Neuronal stem cell (in vitro differentiated cells): Measurements from ENCODE around the gene TRIM10.
A peak's percentile ranks its signal among the peaks of the same experiment; 100 is the strongest.

Experiments used
- DNase-seq: peaks from one replicate; pipeline ENCODE4 v3.0.0-alpha.2; 2013; ENCODE audit warnings: low spot score
- H2AFZ ChIP-seq: one replicate; pipeline ENCODE4 v1.6.1; 2013; ENCODE audit warnings: mild to moderate bottlenecking, low read length, inconsistent platforms
- H2AK5ac ChIP-seq: 2 replicates; pipeline ENCODE4 v1.6.1; 2013; ENCODE audit warnings: low read depth, mild to moderate bottlenecking, inconsistent platforms, low read length, moderate library complexity, mixed read lengths
- H2BK120ac ChIP-seq: 2 replicates; pipeline ENCODE4 v1.6.1; 2013; ENCODE audit warnings: low read depth, mild to moderate bottlenecking, inconsistent platforms, low read length, moderate library complexity, mixed read lengths
- H2BK12ac ChIP-seq: one replicate; pipeline ENCODE4 v1.6.1; 2013; ENCODE audit warnings: low read length, inconsistent platforms
- H2BK15ac ChIP-seq: 2 replicates; pipeline ENCODE4 v1.6.1; 2013; ENCODE audit warnings: mild to moderate bottlenecking, low read length, inconsistent platforms, mixed read lengths
- H2BK5ac ChIP-seq: one replicate; pipeline ENCODE4 v1.6.1; 2013; ENCODE audit warnings: inconsistent platforms, mild to moderate bottlenecking, low read length, moderate library complexity
- H3K14ac ChIP-seq: one replicate; pipeline ENCODE4 v1.6.1; 2013; ENCODE audit warnings: low read length, inconsistent platforms
- H3K18ac ChIP-seq: 2 replicates; pipeline ENCODE4 v1.6.1; 2013; ENCODE audit warnings: low read length, inconsistent platforms
- H3K23ac ChIP-seq: 2 replicates; pipeline ENCODE4 v1.6.1; 2013; ENCODE audit warnings: low read depth, mild to moderate bottlenecking, mixed read lengths, low read length, inconsistent platforms; ENCODE audit not compliant: poor library complexity
- H3K27ac ChIP-seq: replicated peaks from 3 replicates; pipeline ENCODE4 v1.5.1; 2013; ENCODE audit warnings: low read length, inconsistent platforms
- H3K27me3 ChIP-seq, 3 experiments: 2 replicates each; pipeline ENCODE4 v1.6.1; 2013; ENCODE audit warnings: low read length in 3 of 3, mild to moderate bottlenecking in 2 of 3, inconsistent platforms in 1 of 3, low read depth in 1 of 3, mixed read lengths in 1 of 3, moderate library complexity in 1 of 3; ENCODE audit not compliant: control insufficient read depth in 3 of 3, insufficient read depth in 3 of 3
- H3K36me3 ChIP-seq, 2 donors: replicated peaks in 1 of 2; 2 replicates each; pipeline ENCODE4 v1.6.1; 2013; ENCODE audit warnings: low read length in 2 of 2; ENCODE audit not compliant: control insufficient read depth in 2 of 2, insufficient read depth in 2 of 2
- H3K4ac ChIP-seq: 2 replicates; pipeline ENCODE4 v1.6.1; 2013; ENCODE audit warnings: inconsistent platforms, mild to moderate bottlenecking, low read length, moderate library complexity
- H3K4me1 ChIP-seq, 2 donors: 1 replicate in 1 of 2; 2 replicates in 1 of 2; pipeline ENCODE4 v1.6.1; 2013; ENCODE audit warnings: low read length in 2 of 2, low read depth in 1 of 2; ENCODE audit not compliant: control insufficient read depth in 2 of 2, insufficient read depth in 1 of 2
- H3K4me2 ChIP-seq: one replicate; pipeline ENCODE4 v1.6.1; 2013; ENCODE audit warnings: mild to moderate bottlenecking, low read length, inconsistent platforms; ENCODE audit not compliant: insufficient read depth, poor library complexity, severe bottlenecking
- H3K4me3 ChIP-seq, 2 donors: 2 replicates each; pipeline ENCODE4 v1.5.1; 2013; ENCODE audit warnings: low read length in 2 of 2, mild to moderate bottlenecking in 2 of 2, inconsistent platforms in 1 of 2, moderate library complexity in 1 of 2
- H3K79me1 ChIP-seq: one replicate; pipeline ENCODE4 v1.6.1; 2013; ENCODE audit warnings: low read depth, mild to moderate bottlenecking, inconsistent platforms, low read length, moderate library complexity
- H3K9ac ChIP-seq: one replicate; pipeline ENCODE4 v1.6.1; 2013; ENCODE audit warnings: mild to moderate bottlenecking, low read depth, low read length, inconsistent platforms; ENCODE audit not compliant: poor library complexity
- H3K9me3 ChIP-seq, 2 donors: replicated peaks in 1 of 2; 2 replicates each; pipeline versions ENCODE3 to v1.6.1; 2013; ENCODE audit warnings: low read length in 2 of 2, mild to moderate bottlenecking in 2 of 2, inconsistent platforms in 1 of 2, low read depth in 1 of 2, mixed read lengths in 1 of 2, moderate library complexity in 1 of 2; ENCODE audit not compliant: control insufficient read depth in 2 of 2, insufficient read depth in 1 of 2
- H4K8ac ChIP-seq: one replicate; pipeline ENCODE4 v1.6.1; 2013; ENCODE audit warnings: low read depth, mild to moderate bottlenecking, inconsistent platforms, low read length, moderate library complexity
- H4K91ac ChIP-seq: one replicate; pipeline ENCODE4 v1.6.1; 2013; ENCODE audit warnings: low read length, low read depth, mild to moderate bottlenecking, inconsistent platforms; ENCODE audit not compliant: poor library complexity
- WGBS, 2 donors: extraction: QIAGEN DNeasy Blood & Tissue Kit; methylation state at CpG; one replicate each; pipeline ENCODE4 v1.1.7; 2013; ENCODE audit warnings: missing lambda C conversion rate in 2 of 2, mixed read lengths in 1 of 2; ENCODE audit not compliant: insufficient read length in 2 of 2, insufficient replicate concordance in 1 of 2; ENCODE audit errors: extremely low coverage in 2 of 2; 5-methylcytosine and 5-hydroxymethylcytosine counted together

TRIM10 gene

GRCh38 chr6:30171677-30172471 lies 10.9 kb upstream of the TRIM10 start:
- Histone ChIP-seq H2AK5ac (no peak overlapping the region), H3K4me3 (peak overlapping the region; percentile 14 to 71), H2BK12ac (no peak overlapping the region), H3K9me3 (no peaks in the 10 kb centered on the region), H3K4ac (no peak overlapping the region), H3K4me2 (peak overlapping the region; percentile 59), H3K4me1 (peaks cover 0 to 2% of the 10 kb centered on the region in 2 donors), H2BK120ac (peak overlapping the region; percentile 29), H3K9ac (peak overlapping the region; percentile 65), H3K27me3 (peaks cover 0 to 86% (median 25%) of the 10 kb centered on the region in 3 experiments), H3K27ac (no peak overlapping the region), H3K18ac (peak overlapping the region; percentile 82), H2AFZ (peak overlapping the region; percentile 90), H3K36me3 (no peaks in the 10 kb centered on the region), H4K91ac (no peak overlapping the region), H3K14ac (peak overlapping the region; percentile 9), H3K79me1 (no peaks in the 10 kb centered on the region), H2BK15ac (no peak overlapping the region), H3K23ac (peak overlapping the region; percentile 68), H4K8ac (no peak overlapping the region), H2BK5ac (no peak overlapping the region)
- WGBS, 2 donors, result no CpG with 5 or more reads among the region's 62 CpGs
- DNase-seq, result peak; percentile 17

DNA sequence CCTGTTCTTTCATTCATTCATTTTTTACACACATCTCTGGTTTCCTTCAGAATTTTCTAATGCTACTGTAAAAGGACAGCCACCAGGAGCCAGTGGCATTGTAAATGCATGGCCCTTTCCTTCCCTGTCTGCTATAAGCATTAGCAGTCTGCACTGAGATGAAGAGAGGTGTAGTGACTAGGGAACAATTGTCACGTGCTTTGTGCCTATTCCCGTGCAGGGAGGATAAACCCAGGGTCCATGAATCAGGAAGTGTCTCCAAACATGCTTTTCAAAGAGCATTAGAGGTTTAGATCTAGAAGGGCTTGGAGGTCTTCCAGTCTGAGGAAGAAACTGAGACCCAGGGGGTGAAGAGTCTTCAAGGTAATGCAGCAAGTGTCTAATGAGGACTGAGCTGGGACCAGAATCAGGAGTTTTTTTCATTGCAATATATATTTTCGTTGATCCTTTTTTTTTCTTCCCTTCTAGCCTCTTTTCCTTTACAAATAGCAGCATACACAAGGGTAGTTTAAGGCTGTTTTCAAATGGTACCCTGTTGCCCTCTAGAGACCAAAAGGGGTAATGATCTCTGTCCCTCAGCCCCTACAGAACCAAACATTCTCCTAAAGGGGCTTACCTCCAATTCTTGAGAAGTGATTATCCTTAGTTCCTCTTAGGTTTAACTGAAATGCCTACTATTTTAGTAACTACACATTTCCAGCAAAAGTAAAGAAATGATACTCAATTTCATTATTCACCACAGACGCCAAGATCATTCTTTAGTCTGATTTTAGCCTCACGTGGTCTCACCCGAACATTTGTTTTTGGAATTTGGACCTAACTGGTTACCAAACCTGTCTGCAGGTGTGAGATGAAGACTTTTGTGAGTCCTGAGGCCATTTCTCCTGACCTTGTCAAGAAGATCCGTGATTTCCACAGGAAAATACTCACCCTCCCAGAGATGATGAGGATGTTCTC lies 8.9 kb upstream of the TRIM10 start:
- no peak overlapping the region for H3K18ac ChIP-seq
- no peak overlapping the region for H2BK15ac ChIP-seq
- WGBS, 2 donors, result no CpG with 5 or more reads among the region's 7 CpGs
- H2AK5ac ChIP-seq, result no peak overlapping the region
- H3K9ac ChIP-seq, result no peak overlapping the region
- H3K36me3 ChIP-seq, result no peaks in the 10 kb centered on the region
- no peaks in the 10 kb centered on the region for H3K9me3 ChIP-seq
- H2AFZ ChIP-seq, result no peak overlapping the region
- H3K27ac ChIP-seq, result no peak overlapping the region
- H3K27me3 ChIP-seq, result peaks cover 0 to 74% (median 25%) of the 10 kb centered on the region in 3 experiments
- H2BK5ac ChIP-seq, result no peak overlapping the region
- peak; percentile 38 for DNase-seq
- H2BK120ac ChIP-seq, result no peak overlapping the region
- no peak overlapping the region for H3K14ac ChIP-seq
- H3K4me3 ChIP-seq, result no peak overlapping the region
- H3K4me1 ChIP-seq, result peaks cover 0 to 2% of the 10 kb centered on the region in 2 donors
- H3K79me1 ChIP-seq, result no peaks in the 10 kb centered on the region
- H4K8ac ChIP-seq, result no peak overlapping the region
- no peak overlapping the region for H3K4me2 ChIP-seq
- H3K4ac ChIP-seq, result no peak overlapping the region
- no peak overlapping the region for H3K23ac ChIP-seq
- H4K91ac ChIP-seq, result no peak overlapping the region
- H2BK12ac ChIP-seq, result no peak overlapping the region

DNA sequence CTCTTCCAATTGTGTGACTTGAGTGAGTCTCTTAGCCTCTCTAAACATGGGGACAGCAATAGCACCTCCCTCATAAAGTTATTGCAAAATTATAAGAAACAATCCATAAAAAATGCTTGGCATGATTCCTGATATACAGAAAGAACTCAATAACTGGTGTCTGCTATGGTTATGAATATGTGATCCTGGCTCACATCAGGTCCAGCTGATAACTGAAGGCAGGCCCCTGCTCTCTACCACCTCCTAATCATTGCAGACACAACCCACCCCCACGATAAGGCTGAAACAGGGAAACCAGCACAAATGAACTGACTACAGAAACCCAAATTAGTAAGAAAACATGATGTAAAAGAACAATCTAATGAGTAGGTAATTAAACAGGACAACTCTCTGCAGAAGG lies 7.7 kb upstream of the TRIM10 start:
- H3K4ac ChIP-seq, result no peak overlapping the region
- H2BK120ac ChIP-seq, result no peak overlapping the region
- no peaks in the 10 kb centered on the region for H3K9me3 ChIP-seq
- H2AK5ac ChIP-seq, result no peak overlapping the region
- no peaks in the 10 kb centered on the region for H3K36me3 ChIP-seq
- no peak overlapping the region for H3K14ac ChIP-seq
- H2BK5ac ChIP-seq, result no peak overlapping the region
- H2AFZ ChIP-seq, result no peak overlapping the region
- no CpG with 5 or more reads among the region's 1 CpG for WGBS, 2 donors
- no peak overlapping the region for H4K8ac ChIP-seq
- DNase-seq, result no peak
- no peak overlapping the region for H3K18ac ChIP-seq
- no peaks in the 10 kb centered on the region for H3K79me1 ChIP-seq
- no peak overlapping the region for H3K23ac ChIP-seq
- no peak overlapping the region for H4K91ac ChIP-seq
- H3K27me3 ChIP-seq, result peaks cover 0 to 70% (median 25%) of the 10 kb centered on the region in 3 experiments
- no peak overlapping the region for H2BK12ac ChIP-seq
- no peak overlapping the region for H3K27ac ChIP-seq
- peaks cover 0 to 2% of the 10 kb centered on the region in 2 donors for H3K4me1 ChIP-seq
- no peak overlapping the region for H3K4me3 ChIP-seq
- H2BK15ac ChIP-seq, result no peak overlapping the region
- no peak overlapping the region for H3K4me2 ChIP-seq
- no peak overlapping the region for H3K9ac ChIP-seq

DNA sequence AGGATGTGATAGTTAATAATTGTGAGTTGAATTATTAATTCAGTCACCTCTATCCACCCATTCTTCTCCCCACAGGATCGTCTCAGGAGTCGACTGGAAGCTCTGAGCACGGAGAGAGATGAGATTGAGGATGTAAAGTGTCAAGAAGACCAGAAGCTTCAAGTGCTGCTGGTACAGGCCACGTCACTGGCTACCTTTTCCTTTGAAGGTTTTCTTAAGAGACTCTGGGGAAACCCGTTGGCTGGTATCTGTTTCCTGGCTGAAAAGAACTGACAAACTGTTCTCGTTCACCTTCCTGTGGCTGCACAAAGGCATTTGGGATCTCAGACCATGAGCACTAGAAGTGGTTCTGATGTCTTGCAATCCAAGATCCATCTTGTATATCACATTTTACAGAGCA lies 6.1 kb upstream of the TRIM10 start:
- Histone ChIP-seq H3K18ac (no peak overlapping the region), H2AFZ (no peak overlapping the region), H4K91ac (no peak overlapping the region), H3K27me3 (peaks cover 0 to 55% (median 17%) of the 10 kb centered on the region in 3 experiments), H3K23ac (no peak overlapping the region), H3K4me2 (no peak overlapping the region), H3K9ac (no peak overlapping the region), H3K9me3 (no peaks in the 10 kb centered on the region), H2AK5ac (no peak overlapping the region), H3K36me3 (no peaks in the 10 kb centered on the region), H2BK5ac (no peak overlapping the region), H2BK120ac (no peak overlapping the region), H2BK15ac (no peak overlapping the region), H3K4me1 (peaks cover 0 to 3% of the 10 kb centered on the region in 2 donors), H3K79me1 (no peaks in the 10 kb centered on the region), H4K8ac (no peak overlapping the region), H3K27ac (no peak overlapping the region), H3K14ac (no peak overlapping the region), H3K4me3 (no peak overlapping the region), H2BK12ac (no peak overlapping the region), H3K4ac (no peak overlapping the region)
- no CpG with 5 or more reads among the region's 6 CpGs for WGBS, 2 donors
- no peak for DNase-seq
